Osteoblast (primary cell): Measurements from ENCODE around the gene CD226. TPM values are rescaled to one million over a fixed set of nuclear protein-coding genes. Genes with fewer than 3 reads are reported as not detected.
A peak's percentile ranks its signal among the peaks of the same experiment; 100 is the strongest.
"Not testable (repeated sequence)": the region's sequence is repeated elsewhere in the genome, so short reads cannot be mapped to it uniquely, and the experiment has no call there.

Experiments
- DNase-seq: peaks from one replicate; pipeline ENCODE4 v3.0.0; 2011; ENCODE audit warnings: low spot score, mixed read lengths; ENCODE audit not compliant: insufficient read length; ENCODE audit errors: missing footprints
- H2AFZ ChIP-seq: 2 replicates; pipeline ENCODE4 v1.6.0; 2011; ENCODE audit warnings: mild to moderate bottlenecking, low read length
- H3K27ac ChIP-seq: 2 replicates; pipeline ENCODE4 v1.5.1; 2011; ENCODE audit warnings: mild to moderate bottlenecking, low read depth, low read length, moderate library complexity
- H3K27me3 ChIP-seq: 2 replicates; pipeline ENCODE4 v1.6.0; 2012; ENCODE audit warnings: mild to moderate bottlenecking, control low read depth, inconsistent platforms, low read length, moderate library complexity; ENCODE audit not compliant: insufficient read depth
- H3K36me3 ChIP-seq: 2 replicates; pipeline ENCODE4 v1.5.1; 2011; ENCODE audit warnings: mild to moderate bottlenecking, low read length, control low read depth, moderate library complexity; ENCODE audit not compliant: insufficient read depth
- H3K4me1 ChIP-seq: 2 replicates; pipeline ENCODE4 v1.5.1; 2011; ENCODE audit warnings: mild to moderate bottlenecking, low read length, control low read depth, moderate library complexity; ENCODE audit not compliant: insufficient read depth
- H3K4me2 ChIP-seq: 2 replicates; pipeline ENCODE4 v1.6.0; 2011; ENCODE audit warnings: mild to moderate bottlenecking, low read length; ENCODE audit not compliant: insufficient read depth
- H3K4me3 ChIP-seq: fragments of 200-600 bp; sonication (generic); 3 replicates; pipeline ENCODE4 v1.5.1; 2012; ENCODE audit warnings: mild to moderate bottlenecking, low read length, inconsistent platforms; ENCODE audit not compliant: insufficient read depth
- H3K79me2 ChIP-seq: 2 replicates; pipeline ENCODE4 v1.6.0; 2012; ENCODE audit warnings: mild to moderate bottlenecking, low read length, control low read depth, inconsistent platforms; ENCODE audit not compliant: insufficient read depth
- H3K9me3 ChIP-seq: 2 replicates; pipeline ENCODE4 v1.5.1; 2011; ENCODE audit warnings: low read depth, low read length, control low read depth
- H4K20me1 ChIP-seq: 2 replicates; pipeline ENCODE4 v1.6.0; 2012; ENCODE audit warnings: mild to moderate bottlenecking, low read length, control low read depth; ENCODE audit not compliant: insufficient read depth
- CTCF ChIP-seq: IDR thresholded peaks from 2 replicates; pipeline ENCODE4 v1.5.1; 2011; ENCODE audit warnings: mild to moderate bottlenecking, low read depth, low read length, moderate library complexity; ENCODE audit errors: extremely low read depth
- total RNA-seq: library from RNA; depleted of rRNA; stranded (reverse); fragments of >200 nt; gene quantifications from 2 replicates; pipeline ENCODE4 v1.2.3, GENCODE V29; 2012

Gene CD226
- total RNA-seq, 1 donor: 0.36 TPM

- Histone ChIP-seq H4K20me1 (no peaks in the 10 kb centered on the region), H3K79me2 (no peaks in the 10 kb centered on the region), H3K27me3 (no peaks in the 10 kb centered on the region), H3K9me3 (no peaks in the 10 kb centered on the region), H3K4me2 (no peak overlapping the region), H2AFZ (no peak overlapping the region), H3K4me1 (no peaks in the 10 kb centered on the region), H3K4me3 (no peak overlapping the region), H3K27ac (no peak overlapping the region), H3K36me3 (no peaks in the 10 kb centered on the region)
- DNase-seq: no peak
- TF ChIP-seq CTCF: peak; percentile 7
Observed at GRCh38 chr18:69916412-69916811, 31.3 kb downstream of the CD226 start.

GRCh38 chr18:69908838-69909237 is 38.8 kb downstream of the CD226 start:
- H3K4me1 ChIP-seq: no peaks in the 10 kb centered on the region
- no peak overlapping the region for H2AFZ ChIP-seq
- no peaks in the 10 kb centered on the region for H3K27me3 ChIP-seq
- no peaks in the 10 kb centered on the region for H3K9me3 ChIP-seq
- H3K27ac ChIP-seq: no peak overlapping the region
- H3K36me3 ChIP-seq: no peaks in the 10 kb centered on the region
- TF ChIP-seq CTCF: no peak
- H3K4me2 ChIP-seq: no peak overlapping the region
- H3K79me2 ChIP-seq: no peaks in the 10 kb centered on the region
- DNase-seq: no peak
- H4K20me1 ChIP-seq: no peaks in the 10 kb centered on the region
- no peak overlapping the region for H3K4me3 ChIP-seq

GRCh38 chr18:69906765-69907164 is 40.9 kb downstream of the CD226 start:
- Histone ChIP-seq H3K27ac (no peak overlapping the region), H3K9me3 (no peaks in the 10 kb centered on the region), H3K4me1 (no peaks in the 10 kb centered on the region), H3K4me2 (no peak overlapping the region), H3K79me2 (no peaks in the 10 kb centered on the region), H3K4me3 (no peak overlapping the region), H4K20me1 (no peaks in the 10 kb centered on the region), H2AFZ (no peak overlapping the region), H3K36me3 (no peaks in the 10 kb centered on the region), H3K27me3 (no peaks in the 10 kb centered on the region)
- no peak for TF ChIP-seq CTCF
- no peak for DNase-seq

- no peak for DNase-seq
- no peak overlapping the region for H3K27ac ChIP-seq
Observed at GRCh38 chr18:69900941-69901340, 46.7 kb downstream of the CD226 start.

GRCh38 chr18:69899154-69899923 is 48.3 kb downstream of the CD226 start:
- not testable (repeated sequence) for H3K4me2 ChIP-seq, H3K36me3 ChIP-seq, H3K27me3 ChIP-seq, H3K9me3 ChIP-seq, H4K20me1 ChIP-seq, H3K79me2 ChIP-seq, H3K4me1 ChIP-seq, H3K27ac ChIP-seq, DNase-seq, H2AFZ ChIP-seq, H3K4me3 ChIP-seq

More at GRCh38 chr18:69900941-69901340, 46.7 kb downstream of the CD226 start:
- no peaks in the 10 kb centered on the region for H3K9me3 ChIP-seq
- no peak overlapping the region for H2AFZ ChIP-seq
- no peaks in the 10 kb centered on the region for H3K79me2 ChIP-seq
- no peak overlapping the region for H3K4me3 ChIP-seq
- no peaks in the 10 kb centered on the region for H3K27me3 ChIP-seq
- H3K4me2 ChIP-seq: no peak overlapping the region
- no peaks in the 10 kb centered on the region for H3K4me1 ChIP-seq
- no peak for TF ChIP-seq CTCF
- no peaks in the 10 kb centered on the region for H4K20me1 ChIP-seq
- H3K36me3 ChIP-seq: no peaks in the 10 kb centered on the region
